K562 (cell line): ENCODE results near the gene ADAM10. TPM values are rescaled to one million over a fixed set of nuclear protein-coding genes. Genes with fewer than 3 reads are reported as not detected.

ENCODE experiments used
- ATAC-seq: fragments of 200-7000 bp; cut with Tn5 transposase; 3 replicates; pipeline ENCODE4 v1.9.1; 2020; ENCODE audit warnings: moderate library complexity
- BruUV-seq: library from RNA; stranded (reverse); fragments of 400-500 nt; replicated peaks from 2 replicates; lab custom pipeline; 2021; lab: Mats Ljungman, UMichigan
- CTCF ChIA-PET: fragments of 300-600 bp; formaldehyde crosslinking; extraction: SDS; loops from one replicate; lab custom pipeline; 2021; ENCODE audit warnings: low intra/inter-chr PET ratio; lab: Yijun Ruan, JAX
- POLR2A ChIA-PET: fragments of 300-600, 350-650 bp; sonication (Branson Sonifier 250); formaldehyde crosslinking; extraction: SDS; loops from one replicate; lab custom pipeline; 2021; ENCODE audit warnings: antibody characterized with exemption, inconsistent platforms; lab: Yijun Ruan, JAX
- DNase-seq, 4 experiments: peaks; one replicate each; pipeline versions ENCODE4 v3.0.0 to v3.0.0-alpha.2; 2011 to 2018; ENCODE audit warnings: low spot score in 3 of 4, mixed read lengths in 3 of 4; ENCODE audit errors: extremely low read depth in 1 of 4
- FAIRE-seq: peaks from 2 replicates; lab custom pipeline; 2011; peaks lifted over from hg19 to GRCh38; lab: Jason Lieb, UNC
- H2AFZ ChIP-seq: 2 replicates; pipeline ENCODE4 v1.6.0; 2011; ENCODE audit warnings: low read depth, low read length, control low read depth, inconsistent platforms
- H3K27ac ChIP-seq: fragments of 200-600 bp; 3 replicates; pipeline ENCODE4 v1.8.0; 2011; ENCODE audit warnings: low read depth, mild to moderate bottlenecking, control low read depth, inconsistent platforms, low read length, moderate library complexity, mixed read lengths; ENCODE audit errors: extremely low read depth
- H3K27me3 ChIP-seq, 2 experiments: fragments of 300-600 bp in 1 of 2; 2 replicates in 1 of 2; 3 replicates in 1 of 2; pipeline versions ENCODE4 v1.6.0 to v1.8.0; 2011; ENCODE audit warnings: inconsistent platforms in 2 of 2, low read length in 2 of 2, mild to moderate bottlenecking in 1 of 2, mixed read lengths in 1 of 2, moderate library complexity in 1 of 2; ENCODE audit not compliant: control insufficient read depth in 2 of 2, insufficient read depth in 2 of 2
- H3K36me3 ChIP-seq: fragments of 300-600 bp; 3 replicates; pipeline ENCODE4 v1.8.0; 2011; ENCODE audit warnings: mild to moderate bottlenecking, low read length, inconsistent platforms; ENCODE audit not compliant: control insufficient read depth, insufficient read depth
- H3K4me1 ChIP-seq, 2 experiments: fragments of 200-600 bp in 1 of 2; replicated peaks in 1 of 2; 2 replicates in 1 of 2; 3 replicates in 1 of 2; pipeline versions ENCODE4 v1.5.1 to v1.8.0; 2011; ENCODE audit warnings: inconsistent platforms in 2 of 2, low read length in 2 of 2, mild to moderate bottlenecking in 1 of 2, mixed read lengths in 1 of 2, moderate library complexity in 1 of 2; ENCODE audit not compliant: control insufficient read depth in 2 of 2, insufficient read depth in 2 of 2
- H3K4me2 ChIP-seq: 2 replicates; pipeline ENCODE4 v1.6.1; 2011; ENCODE audit warnings: low read length, control low read depth, inconsistent platforms, mixed read lengths; ENCODE audit not compliant: insufficient read depth
- H3K4me3 ChIP-seq: fragments of 200-600 bp; sonication (generic), shearing (Covaris generic); 2 replicates; pipeline ENCODE4 v1.5.1; 2016; ENCODE audit warnings: control low read depth, inconsistent platforms
- H3K79me2 ChIP-seq: fragments of 200-600 bp; 3 replicates; pipeline ENCODE4 v1.8.0; 2011; ENCODE audit warnings: low read length, inconsistent platforms; ENCODE audit not compliant: control insufficient read depth, insufficient read depth
- H3K9ac ChIP-seq, 2 experiments: 2 replicates each; pipeline versions ENCODE4 v1.6.0 to v1.6.1; 2011; ENCODE audit warnings: low read depth in 2 of 2, low read length in 2 of 2, control low read depth in 1 of 2, inconsistent platforms in 1 of 2, mild to moderate bottlenecking in 1 of 2, mixed read lengths in 1 of 2; ENCODE audit not compliant: insufficient read depth in 1 of 2
- H3K9me1 ChIP-seq: one replicate; pipeline ENCODE4 v1.6.0; 2011; ENCODE audit warnings: inconsistent platforms, mild to moderate bottlenecking, low read length, moderate library complexity; ENCODE audit not compliant: control insufficient read depth, insufficient read depth
- H3K9me3 ChIP-seq: replicated peaks from 2 replicates; pipeline ENCODE4 v1.5.1; 2011; ENCODE audit warnings: low read depth, low read length, inconsistent platforms; ENCODE audit not compliant: control insufficient read depth, insufficient read depth
- H4K20me1 ChIP-seq: replicated peaks from 2 replicates; pipeline ENCODE4 v1.6.1; 2011; ENCODE audit warnings: low read length, inconsistent platforms, mixed read lengths; ENCODE audit not compliant: control insufficient read depth, insufficient read depth
- ARID1B ChIP-seq: fragments of 450-650 bp; IDR thresholded peaks from 2 replicates; pipeline ENCODE4 v1.6.1; 2016; ENCODE audit warnings: antibody characterized with exemption, mild to moderate bottlenecking, inconsistent platforms
- CBFA2T3 ChIP-seq: fragments of 450-650 bp; IDR thresholded peaks from 2 replicates; pipeline ENCODE4 v1.6.1; 2017
- CTBP1 ChIP-seq: fragments of 450-650 bp; IDR thresholded peaks from 2 replicates; pipeline ENCODE4 v1.6.1; 2016; ENCODE audit warnings: borderline replicate concordance
- EP300 ChIP-seq: IDR thresholded peaks from 2 replicates; pipeline ENCODE4 v1.6.1; 2012; ENCODE audit warnings: low read length, improper control_type of control experiment
- ESRRA ChIP-seq: fragments of 450-650 bp; IDR thresholded peaks from 2 replicates; pipeline ENCODE4 v1.6.1; 2014; ENCODE audit warnings: low read depth, mild to moderate bottlenecking, moderate library complexity, borderline replicate concordance
- GTF2B ChIP-seq: IDR thresholded peaks from 2 replicates; pipeline ENCODE4 v1.6.1; 2011; ENCODE audit not compliant: insufficient read length; ENCODE audit errors: extremely low read depth
- JUND ChIP-seq, 2 experiments: IDR thresholded peaks; 2 replicates in 1 of 2; 3 replicates in 1 of 2; pipeline ENCODE4 v1.6.1; 2011; ENCODE audit warnings: borderline replicate concordance in 2 of 2, low read depth in 2 of 2, low read length in 2 of 2, improper control_type of control experiment in 1 of 2, missing biosample characterization in 1 of 2, missing genetic modification characterization in 1 of 2, missing genetic modification reagents in 1 of 2
- L3MBTL2 ChIP-seq: fragments of 450-650 bp; IDR thresholded peaks from 2 replicates; pipeline ENCODE4 v1.6.1; 2016; ENCODE audit warnings: mild to moderate bottlenecking, moderate library complexity
- LARP7 ChIP-seq: fragments of 450-650 bp; IDR thresholded peaks from 2 replicates; pipeline ENCODE4 v1.6.1; 2016
- NCOA4 ChIP-seq: fragments of 450-650 bp; IDR thresholded peaks from 2 replicates; pipeline ENCODE4 v1.6.1; 2018; ENCODE audit warnings: mild to moderate bottlenecking; ENCODE audit not compliant: partially characterized antibody
- NCOR1 ChIP-seq: fragments of 450-650 bp; IDR thresholded peaks from 2 replicates; pipeline ENCODE4 v1.6.1; 2016; ENCODE audit warnings: mild to moderate bottlenecking, moderate library complexity
- NFIC ChIP-seq: fragments of 450-650 bp; IDR thresholded peaks from 2 replicates; pipeline ENCODE4 v1.6.1; 2017; ENCODE audit warnings: mild to moderate bottlenecking, inconsistent platforms
- RBBP5 ChIP-seq: fragments of 200-600 bp; sonication (generic); IDR thresholded peaks from 2 replicates; pipeline ENCODE4 v1.6.1; 2012; ENCODE audit warnings: borderline replicate concordance, mild to moderate bottlenecking, low read length, control low read depth, inconsistent platforms; ENCODE audit not compliant: insufficient read depth, poor library complexity, severe bottlenecking
- RCOR1 ChIP-seq, 2 experiments: IDR thresholded peaks; 2 replicates each; pipeline ENCODE4 v1.6.1; 2012; ENCODE audit warnings: low read depth in 2 of 2, low read length in 2 of 2, borderline replicate concordance in 1 of 2, improper control_type of control experiment in 1 of 2
- SMARCE1 ChIP-seq: fragments of 450-650 bp; IDR thresholded peaks from 2 replicates; pipeline ENCODE4 v1.7.1; 2016; ENCODE audit warnings: mild to moderate bottlenecking
- TAL1 ChIP-seq: fragments of 450-650 bp; IDR thresholded peaks from 2 replicates; pipeline ENCODE4 v1.6.1; 2016; ENCODE audit warnings: mild to moderate bottlenecking
- TBL1XR1 ChIP-seq, 2 experiments: IDR thresholded peaks; 2 replicates each; pipeline ENCODE4 v1.6.1; 2012; ENCODE audit warnings: improper control_type of control experiment in 2 of 2, low read length in 2 of 2, mild to moderate bottlenecking in 1 of 2
- TCF3 ChIP-seq: sonication (generic); formaldehyde crosslinking; IDR thresholded peaks from 2 replicates; pipeline ENCODE4 v1.4.0; 2020; ENCODE audit warnings: mild to moderate bottlenecking, missing genetic modification reagents
- ZFX ChIP-seq: sonication (generic); formaldehyde crosslinking; IDR thresholded peaks from 2 replicates; pipeline ENCODE4 v1.8.0; 2022; ENCODE audit warnings: mild to moderate bottlenecking, missing genetic modification reagents, moderate library complexity
- ZKSCAN8 ChIP-seq: fragments of 200-800 bp; sonication (Bioruptor generic); IDR thresholded peaks from 2 replicates; pipeline ENCODE4 v1.6.1; 2016; ENCODE audit warnings: missing genetic modification characterization, missing compliant biosample characterization
- WGBS: fragments of 100-300 bp; shearing (Covaris generic); methylation state at CpG from one replicate; pipeline ENCODE4 v1.1.6; 2016; ENCODE audit warnings: low coverage, mixed read lengths; ENCODE audit not compliant: insufficient coverage; ENCODE audit errors: missing lambda C conversion rate; 5-methylcytosine and 5-hydroxymethylcytosine counted together
- in situ Hi-C: fragments of 300-500 bp; cut with MboI; formaldehyde crosslinking; loops from 4 replicates; pipeline ENCODE4 v1.15.0; 2018; ENCODE audit warnings: inconsistent platforms, mixed read lengths
- intact Hi-C: fragments of 100-400 bp; cut with micrococcal nuclease; formaldehyde crosslinking; loops from 2 replicates; pipeline ENCODE4 v1.14.2; 2022
- polyA plus RNA-seq, 8 experiments: library from polyadenylated mRNA; depleted of rRNA in 4 of 8; stranded (reverse) in 5 of 8; unstranded in 3 of 8; fragments of >200 nt; fragmentation: Nextera tagmentation in 2 of 8; fragmentation: Illumina TruSeq in 1 of 8; extraction: Ambion mirVana in 2 of 8; extraction: Trizol in 1 of 8; gene quantifications; 2 replicates each; pipeline versions ENCODE4 v1.2.1 to v1.2.3, GENCODE V29; 2011 to 2014; ENCODE audit warnings: inconsistent platforms in 1 of 8, missing spikeins in 1 of 8
- total RNA-seq, 7 experiments: library from RNA; depleted of rRNA in 6 of 7; stranded (reverse); fragments of >200 nt in 6 of 7; fragmentation: Illumina TruSeq in 2 of 7; extraction: Trizol in 2 of 7; gene quantifications; 2 replicates each; pipeline versions ENCODE4 v1.2.1 to v1.2.3, GENCODE V29; 2011 to 2021; ENCODE audit warnings: low replicate concordance in 1 of 7
- TF ChIP-seq, protein P1 (sequence below), 2 experiments: fragments of 450-650 bp in 1 of 2; sonication (generic) in 1 of 2; formaldehyde crosslinking in 1 of 2; IDR thresholded peaks in 1 of 2; conservative IDR thresholded peaks in 1 of 2; 2 replicates each; pipeline versions ENCODE4 v1.6.1 to v1.8.1; 2016 to 2023; ENCODE audit warnings: mild to moderate bottlenecking in 2 of 2, moderate library complexity in 2 of 2, inconsistent platforms in 1 of 2, missing genetic modification reagents in 1 of 2

The ADAM10 gene
- total and polyA plus RNA-seq, 9 of the 15 experiments (the other 6 are each of a cell fraction or from before 2014, with no cell fraction given) = 11.9 to 152 (median 57.3) TPM

DNA sequence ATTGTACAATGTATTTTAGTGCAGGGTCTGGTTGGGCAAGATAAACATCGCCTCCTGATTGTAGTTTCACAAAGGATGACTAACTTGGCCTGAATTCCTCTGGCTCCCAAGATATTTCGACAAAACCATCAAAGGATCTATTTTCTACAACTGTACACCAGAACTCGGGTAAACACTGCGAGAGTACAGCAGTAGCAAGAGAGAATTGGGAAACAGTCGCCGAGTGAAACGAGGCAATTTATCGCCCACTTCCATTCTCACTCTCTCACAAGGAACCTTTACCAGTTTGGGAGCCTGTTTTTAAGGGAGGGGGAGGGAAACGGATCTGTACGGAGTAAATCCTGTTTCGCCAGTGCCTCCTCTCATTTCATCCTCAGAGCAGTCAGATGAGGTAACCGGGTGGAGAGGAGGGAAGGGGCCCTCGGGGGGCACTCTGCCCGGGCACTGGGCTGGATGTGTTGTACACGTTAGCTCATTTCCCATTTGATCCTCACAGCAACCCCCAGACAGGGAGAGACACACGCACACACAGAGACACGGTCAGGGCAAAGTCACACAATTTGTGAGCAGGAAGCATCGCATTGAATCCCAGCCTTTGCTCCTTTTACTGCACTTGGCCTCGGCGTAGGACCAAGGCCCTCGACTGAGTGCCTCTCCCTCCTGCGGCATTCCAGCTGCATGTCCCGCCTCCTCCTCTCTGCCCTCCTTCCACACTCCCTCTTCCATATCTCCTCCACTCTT, 197.6 kb downstream of the ADAM10 start:
- in situ Hi-C loops (no loop called here), intact Hi-C loops (no loop called here)
- FAIRE-seq (peak; percentile 72), ATAC-seq (peak; percentile 16), DNase-seq (peak in 3 of 4 experiments; percentile 42 to 77 (median 43))
- H3K36me3 ChIP-seq = no peaks in the 10 kb centered on the region
- peaks cover 32 to 46% of the 10 kb centered on the region in 2 experiments for H3K4me1 ChIP-seq
- no peaks in the 10 kb centered on the region for H3K79me2 ChIP-seq
- ChIA-PET CTCF (no interaction called here), POLR2A (no interaction called here)
- H3K4me3 ChIP-seq = peak overlapping the region; percentile 10; the same call in 1 of the 2 replicates
- H4K20me1 ChIP-seq = no peaks in the 10 kb centered on the region
- no peaks in the 10 kb centered on the region for H3K27me3 ChIP-seq
- peak overlapping the region; percentile 65 for H3K4me2 ChIP-seq
- H2AFZ ChIP-seq = peak overlapping the region; percentile 99
- no peaks in the 10 kb centered on the region for H3K9me3 ChIP-seq
- H3K9me1 ChIP-seq = no peaks in the 10 kb centered on the region
- H3K9ac ChIP-seq = peak overlapping the region; percentile 60 to 78; a peak in 3 of 4 replicates
- peak overlapping the region; percentile 75 for H3K27ac ChIP-seq
- BruUV-seq = no TSS peak
- WGBS = 21% methylated on average over 19 of the region's 23 CpGs
- TF ChIP-seq SMARCE1 (peak; percentile 79), TBL1XR1 (IDR thresholded peaks at IDR 0.05; ENCODE audit: low read length in 2 of 2) (peak in 1 of 2 experiments; percentile 40; a peak in 1 of 4 replicates), NCOA4 (no peak), RCOR1 (IDR thresholded peaks at IDR 0.05; ENCODE audit: borderline replicate concordance in 1 of 2, low read depth in 2 of 2, low read length in 2 of 2) (peak in 1 of 2 experiments; percentile 59; a peak in 1 of 4 replicates), JUND (IDR thresholded peaks at IDR 0.05; ENCODE audit: borderline replicate concordance, low read depth, low read length) (peak; percentile 71), JUND (tag; IDR thresholded peaks at IDR 0.05; ENCODE audit: borderline replicate concordance, low read depth, low read length) (peak; percentile 55; the same call in 1 of the 3 replicates), ZFX (CRISPR knock-in tag) (peak; percentile 9; the same call in 1 of the 2 replicates), TCF3 (CRISPR knock-in tag) (peak; percentile 84), EP300 (peak; percentile 58; the same call in 1 of the 2 replicates), NCOR1 (peak; percentile 50; the same call in 1 of the 2 replicates), NFIC (peak; percentile 40; the same call in 1 of the 2 replicates), ZKSCAN8 (CRISPR knock-in tag) (0 out of 2 replicates have a peak, but pooled peaks have one; percentile 41), CTBP1 (peak; percentile 81), ESRRA (peak; percentile 65; the same call in 1 of the 2 replicates), GTF2B (no peak), ARID1B (peak; percentile 85), LARP7 (0 out of 2 replicates have a peak, but pooled peaks have one; percentile 26), L3MBTL2 (peak; percentile 22; the same call in 1 of the 2 replicates), TAL1 (peak; percentile 54), CBFA2T3 (peak; percentile 82), RBBP5 (peak; percentile 65)
- TF ChIP-seq, protein P1, sequence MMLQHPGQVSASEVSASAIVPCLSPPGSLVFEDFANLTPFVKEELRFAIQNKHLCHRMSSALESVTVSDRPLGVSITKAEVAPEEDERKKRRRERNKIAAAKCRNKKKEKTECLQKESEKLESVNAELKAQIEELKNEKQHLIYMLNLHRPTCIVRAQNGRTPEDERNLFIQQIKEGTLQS (IDR thresholded peaks at IDR 0.05) = peak; percentile 61
- TF ChIP-seq, protein P1 (CRISPR knock-in tag; conservative IDR thresholded peaks at IDR 0.05) = no peak
